ENCODE measurements around the gene OR51E1. TPM values are rescaled to one million over a fixed set of nuclear protein-coding genes. Genes with fewer than 3 reads are reported as not detected.

The OR51E1 gene
- total RNA-seq, 1 donor from 2014 or later, result 1.4 TPM

GRCh38 chr11:4644233-4644632 is 451 bp downstream of the OR51E1 start:
- DNase-seq (no peak), ATAC-seq (ENCODE audit: poor library complexity) (no peak)
- intact Hi-C loops (cut with DNase I), result no loop called here

GRCh38 chr11:4645974-4646373 is 2.2 kb downstream of the OR51E1 start:
- intact Hi-C loops (cut with DNase I), result no loop called here
- DNase-seq (peak; percentile 63), ATAC-seq (ENCODE audit: poor library complexity) (peak; percentile 89)

GRCh38 chr11:4647766-4648165 is 4.0 kb downstream of the OR51E1 start:
- DNase-seq, result no peak
- intact Hi-C loops (cut with DNase I), result no loop called here
- no peak for ATAC-seq (ENCODE audit: poor library complexity)

GRCh38 chr11:4654635-4655369 is 11.0 kb downstream of the OR51E1 start:
- DNase-seq, result no peak
- intact Hi-C loops (cut with DNase I), result no loop called here
- no peak for ATAC-seq (ENCODE audit: poor library complexity)

GRCh38 chr11:4658629-4659445 is 15.1 kb downstream of the OR51E1 start:
- no peak for ATAC-seq (ENCODE audit: poor library complexity)
- intact Hi-C loops (cut with DNase I), result no loop called here
- no peak for DNase-seq

- intact Hi-C loops (cut with DNase I), result no loop called here
- DNase-seq (no peak), ATAC-seq (ENCODE audit: poor library complexity) (no peak)
Observed at GRCh38 chr11:4662876-4663275, 19.1 kb downstream of the OR51E1 start.

GRCh38 chr11:4664183-4664582 is 20.4 kb downstream of the OR51E1 start:
- intact Hi-C loops (cut with DNase I), result no loop called here
- no peak for DNase-seq
- ATAC-seq (ENCODE audit: poor library complexity), result no peak

- intact Hi-C loops (cut with DNase I), result no loop called here
- DNase-seq, result no peak
- ATAC-seq (ENCODE audit: poor library complexity), result no peak
Observed at GRCh38 chr11:4664786-4665185, 21.0 kb downstream of the OR51E1 start.

- ATAC-seq (ENCODE audit: poor library complexity), result no peak
Observed at GRCh38 chr11:4665424-4665823, 21.6 kb downstream of the OR51E1 start.

GRCh38 chr11:4671741-4672140 is 28.0 kb downstream of the OR51E1 start:
- no peak for ATAC-seq (ENCODE audit: poor library complexity)
- intact Hi-C loops (cut with DNase I), result no loop called here

More at GRCh38 chr11:4665424-4665823, 21.6 kb downstream of the OR51E1 start:
- intact Hi-C loops (cut with DNase I), result no loop called here
- DNase-seq, result no peak

GRCh38 chr11:4672470-4672869 is 28.7 kb downstream of the OR51E1 start:
- intact Hi-C loops (cut with DNase I), result no loop called here
- DNase-seq, result no peak
- no peak for ATAC-seq (ENCODE audit: poor library complexity)

More at GRCh38 chr11:4671741-4672140, 28.0 kb downstream of the OR51E1 start:
- DNase-seq, result no peak

- no peak for DNase-seq
- intact Hi-C loops (cut with DNase I), result no loop called here
- ATAC-seq (ENCODE audit: poor library complexity), result no peak
Observed at GRCh38 chr11:4673781-4674180, 30.0 kb downstream of the OR51E1 start.

GRCh38 chr11:4677948-4678347 is 34.2 kb downstream of the OR51E1 start:
- DNase-seq (no peak), ATAC-seq (ENCODE audit: poor library complexity) (no peak)
- intact Hi-C loops (cut with DNase I), result no loop called here

GRCh38 chr11:4680341-4680740 is 36.6 kb downstream of the OR51E1 start:
- intact Hi-C loops (cut with DNase I), result no loop called here
- ATAC-seq (ENCODE audit: poor library complexity) (no peak), DNase-seq (no peak)

GRCh38 chr11:4682623-4683419 is 39.0 kb downstream of the OR51E1 start:
- DNase-seq (no peak), ATAC-seq (ENCODE audit: poor library complexity) (no peak)
- intact Hi-C loops (cut with DNase I), result no loop called here

- ATAC-seq (ENCODE audit: poor library complexity) (no peak), DNase-seq (no peak)
- intact Hi-C loops (cut with DNase I), result no loop called here
Observed at GRCh38 chr11:4684631-4685285, 41.0 kb downstream of the OR51E1 start.

GRCh38 chr11:4695442-4695841 is 51.7 kb downstream of the OR51E1 start:
- intact Hi-C loops (cut with DNase I), result no loop called here
- DNase-seq (no peak), ATAC-seq (ENCODE audit: poor library complexity) (no peak)

GRCh38 chr11:4697585-4697984 is 53.8 kb downstream of the OR51E1 start, which contains the start of gene OR51E2:
TSS of gene OR51E2 (minus strand) at chr11:4697853. CDS start at chr11:4682711, 15,142 bp downstream.
- ATAC-seq (ENCODE audit: poor library complexity) (no peak), DNase-seq (no peak)
- intact Hi-C loops (cut with DNase I), result no loop called here

All from Right ventricle myocardium superior (tissue), 1 donor.